Right renal pelvis (tissue), 4 donors: Measurements from ENCODE around the gene C11orf65. TPM values are rescaled to one million over a fixed set of nuclear protein-coding genes. Genes with fewer than 3 reads are reported as not detected.

Experiments
- DNase-seq, 4 donors: peaks; one replicate each; pipeline ENCODE4 v3.0.0-alpha.2; 2013; ENCODE audit warnings: low read depth in 4 of 4, low spot score in 3 of 4, missing footprints in 1 of 4
- polyA plus RNA-seq, 4 donors: library from polyadenylated mRNA; unstranded; fragments of 120-200 nt; gene quantifications; one replicate each; pipeline ENCODE4 v1.2.1, GENCODE V29; 2013; ENCODE audit not compliant: insufficient read length in 4 of 4

The C11orf65 gene, protein sequence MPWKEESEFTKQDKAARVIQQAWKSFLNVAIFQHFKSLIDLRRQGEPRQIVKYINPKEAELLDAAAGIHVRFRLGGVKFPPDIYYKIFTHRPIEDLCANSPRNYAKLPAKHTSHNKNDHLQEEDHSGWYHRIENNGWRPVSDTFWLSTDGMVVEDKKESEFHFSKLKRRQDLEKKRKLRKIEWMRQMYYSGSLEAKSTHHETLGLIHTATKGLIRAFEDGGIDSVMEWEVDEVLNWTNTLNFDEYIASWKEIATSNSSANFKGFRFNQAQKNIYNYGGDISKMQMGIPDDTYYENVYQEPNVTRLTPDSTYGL
- polyA plus RNA-seq = 1 to 10 TPM; 2.0 to 3.5 (median 2.5) TPM

DNA sequence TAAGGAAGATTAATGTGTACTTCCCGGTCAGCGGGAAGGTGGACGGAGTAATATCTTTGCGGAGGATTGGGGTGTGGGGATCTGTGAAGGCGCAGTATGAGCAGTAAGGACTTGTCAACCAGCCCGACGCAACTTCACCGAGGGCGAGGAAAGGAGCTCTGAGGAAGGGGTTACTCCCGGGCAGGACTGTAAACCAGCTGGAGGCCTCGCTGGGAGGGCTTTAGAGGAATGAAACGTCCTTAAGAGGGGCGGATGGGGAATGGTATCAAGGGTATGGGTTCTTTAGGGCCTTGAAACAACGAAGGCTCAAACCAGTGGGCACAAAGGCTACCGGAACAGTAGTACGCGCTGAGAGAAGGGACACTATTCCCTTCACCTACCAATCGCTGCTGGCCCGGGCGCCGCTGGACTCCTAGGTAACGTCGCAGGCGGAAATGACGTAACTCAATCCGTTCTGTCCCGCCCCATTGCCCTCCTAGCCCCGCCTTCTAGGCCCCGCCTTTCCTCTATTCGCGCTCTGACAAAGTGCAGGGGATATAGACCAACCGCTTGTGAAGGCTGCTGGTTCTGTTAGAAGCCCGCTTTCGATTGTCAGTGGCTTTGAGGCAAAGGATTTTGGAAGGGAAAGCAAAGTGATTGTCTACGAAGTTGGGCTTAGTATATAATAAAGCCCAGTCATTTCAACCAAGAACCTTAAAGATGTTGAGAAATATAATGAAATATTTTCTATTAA, at the start of gene C11orf65:
Gene C11orf65, minus strand, starts transcription at position 439 of the 733 bp plus-strand sequence. CDS start 5,970 bp downstream, outside the sequence.
- peak; percentile 97 to 99 (median 98) for DNase-seq

DNA sequence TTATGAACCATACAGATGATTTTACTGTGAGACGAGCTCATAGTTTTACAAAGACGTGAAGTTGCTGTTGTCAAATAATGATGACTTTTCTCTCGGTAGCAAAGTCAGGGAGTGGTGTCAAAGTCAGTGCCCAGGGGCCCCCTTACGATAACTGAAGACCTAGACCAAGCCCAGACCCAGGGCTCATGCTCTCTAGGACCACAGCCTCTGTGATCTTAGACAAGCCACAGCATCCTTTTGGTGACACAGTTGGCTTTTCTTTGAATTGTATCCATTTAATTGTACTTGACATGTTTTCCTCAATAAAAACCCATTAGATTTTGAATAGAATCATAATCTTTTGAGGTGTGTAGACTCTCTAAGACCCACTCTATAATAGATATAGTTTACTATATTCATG, 48.8 kb upstream of the C11orf65 start:
- DNase-seq = no peak

DNA sequence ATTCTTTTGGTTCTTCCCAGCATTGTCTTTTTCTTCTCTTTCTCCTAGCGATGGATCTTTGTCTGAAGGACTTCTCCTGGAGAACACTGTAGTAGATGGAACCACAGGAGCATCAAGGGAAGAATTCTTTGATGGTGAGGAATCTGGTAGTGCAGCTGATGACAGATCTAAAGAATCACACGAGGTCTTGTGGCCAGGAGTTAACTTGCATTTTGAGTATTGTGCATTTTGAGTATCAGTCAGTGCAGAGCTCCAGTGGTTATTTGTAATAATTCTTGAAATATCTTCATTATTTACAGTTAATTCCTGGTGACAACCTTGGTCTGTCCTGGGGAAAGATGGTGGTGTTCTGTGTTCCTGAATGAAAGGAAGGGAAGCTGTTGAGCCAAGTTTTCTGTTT, 45.4 kb upstream of the C11orf65 start:
- DNase-seq = no peak

DNA sequence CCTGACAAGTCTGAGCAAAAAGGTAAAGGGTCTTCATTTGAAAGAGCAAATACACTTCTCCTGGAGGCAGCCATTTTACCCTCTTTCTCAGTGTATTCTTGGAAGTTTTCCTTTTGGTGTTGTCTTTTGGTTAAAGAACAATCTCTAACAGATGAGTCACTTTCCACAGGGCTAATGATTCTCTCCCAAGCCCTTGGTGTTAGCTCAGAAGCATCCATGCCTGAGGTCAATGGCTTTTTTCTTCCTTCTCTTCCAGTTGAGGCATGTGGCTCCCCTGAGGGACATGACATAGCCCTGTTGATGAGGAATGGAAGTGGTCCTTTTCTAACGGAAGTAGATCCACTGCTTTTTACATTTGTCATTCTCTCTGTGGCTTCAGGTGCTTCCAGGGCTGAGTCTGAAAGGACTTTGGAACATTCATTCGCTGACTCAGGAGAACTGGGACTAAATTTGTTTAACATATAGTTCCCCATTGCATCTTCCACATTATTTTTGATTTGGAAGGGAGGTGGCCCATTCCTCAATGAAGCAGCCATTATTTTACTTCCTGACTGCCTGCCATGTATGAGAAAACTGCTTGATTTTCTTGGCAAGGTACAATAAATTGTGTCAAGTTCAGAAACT, 44.6 kb upstream of the C11orf65 start:
- DNase-seq = no peak

DNA sequence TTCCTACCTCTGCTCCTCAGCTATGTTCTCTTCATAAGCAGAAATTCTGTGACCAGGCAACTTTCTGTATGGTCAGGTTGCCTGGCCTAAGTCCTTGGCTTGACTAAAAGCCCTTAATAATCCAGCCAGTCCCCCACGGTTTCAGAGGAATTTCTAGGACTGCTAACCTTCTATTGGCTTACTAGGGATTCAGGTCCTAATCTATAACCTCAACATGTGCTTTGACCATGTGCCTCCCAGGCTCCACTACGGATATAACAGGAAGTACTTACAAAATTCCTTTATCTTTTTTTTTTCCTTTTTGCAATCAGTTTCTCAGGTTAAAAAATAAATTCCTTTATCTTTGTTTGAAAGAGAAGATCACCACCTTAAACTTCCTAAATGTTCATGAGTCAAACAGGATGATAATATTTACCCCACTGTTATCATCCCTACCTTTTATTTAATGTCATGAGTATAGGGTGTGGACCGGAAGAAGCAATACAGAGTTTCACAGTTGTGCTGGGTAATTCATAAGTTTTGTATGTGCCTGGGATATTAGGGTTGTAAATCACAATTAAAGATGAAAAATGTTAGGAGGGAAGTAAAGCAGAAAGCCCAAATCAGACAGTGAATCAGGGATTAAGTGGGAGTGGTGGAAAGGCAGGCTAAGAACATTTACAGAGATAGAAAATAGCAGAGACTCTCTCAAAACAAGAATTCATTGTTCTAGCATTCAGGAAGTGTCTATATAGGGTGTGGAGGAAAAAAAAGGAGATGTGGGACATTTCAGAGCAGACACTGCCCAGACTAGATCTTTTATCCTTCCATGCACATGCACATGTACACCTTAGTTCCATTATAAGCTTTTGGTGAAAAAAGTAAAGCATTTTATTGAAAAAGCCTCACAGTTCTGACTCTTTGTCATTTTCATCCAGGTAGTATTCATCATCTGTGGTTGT, 41.6 kb upstream of the C11orf65 start:
- no peak for DNase-seq

DNA sequence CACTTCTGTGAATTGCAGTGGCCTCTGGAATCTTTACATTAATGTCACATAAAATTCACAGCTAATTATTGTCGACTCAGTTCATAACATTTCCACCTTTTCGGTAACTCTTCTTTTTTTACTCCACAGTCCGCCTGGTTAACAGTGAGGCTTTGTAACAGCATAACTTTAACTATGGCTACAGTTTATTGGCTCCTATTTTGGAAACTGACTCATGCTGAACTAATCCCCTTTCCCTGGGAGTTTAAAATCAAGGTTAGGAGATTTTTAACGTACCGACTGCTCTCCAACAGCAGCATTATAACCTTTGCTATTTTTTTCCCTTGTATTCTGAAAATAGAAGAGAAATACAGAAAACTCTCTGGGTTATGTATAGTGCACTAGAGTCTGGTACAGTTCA, 34.1 kb upstream of the C11orf65 start:
- no peak for DNase-seq

DNA sequence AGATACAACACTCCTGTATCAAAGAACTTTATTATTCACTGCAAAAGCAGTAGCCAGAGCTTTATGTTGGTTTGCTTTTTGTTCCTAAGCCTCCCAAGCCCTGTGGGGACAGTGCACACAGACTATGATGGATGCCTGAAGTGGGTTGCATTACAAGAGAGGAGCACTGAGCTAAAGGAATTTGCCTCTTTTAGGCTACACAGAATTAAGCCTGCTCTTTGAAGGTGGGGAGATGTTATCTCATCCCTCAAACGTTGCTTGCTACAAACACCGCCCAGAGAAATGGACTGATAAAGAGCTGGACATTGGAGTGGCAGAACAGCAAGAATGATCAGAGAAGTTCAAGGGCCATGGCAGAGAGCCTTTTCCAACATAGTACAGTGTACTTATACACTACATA, 33.4 kb upstream of the C11orf65 start:
- no peak for DNase-seq

DNA sequence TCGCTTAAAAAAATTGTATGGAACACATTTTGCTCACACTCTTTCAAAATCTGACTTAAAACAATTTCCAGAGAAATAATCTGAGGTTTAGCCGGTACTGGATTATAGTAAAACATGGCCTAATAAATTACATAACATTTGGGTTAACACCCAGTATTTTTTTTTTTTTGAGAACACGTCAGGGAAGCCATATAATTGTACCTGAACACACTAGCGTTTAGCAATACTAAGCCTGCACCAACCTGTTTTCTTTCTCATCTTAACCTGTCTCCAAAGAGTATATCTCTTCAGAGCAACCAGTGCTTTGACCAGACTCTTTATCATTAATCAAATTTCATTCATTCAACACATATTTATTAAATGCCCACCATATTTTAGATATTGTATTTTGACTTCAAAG, 32.8 kb upstream of the C11orf65 start:
- DNase-seq = no peak

DNA sequence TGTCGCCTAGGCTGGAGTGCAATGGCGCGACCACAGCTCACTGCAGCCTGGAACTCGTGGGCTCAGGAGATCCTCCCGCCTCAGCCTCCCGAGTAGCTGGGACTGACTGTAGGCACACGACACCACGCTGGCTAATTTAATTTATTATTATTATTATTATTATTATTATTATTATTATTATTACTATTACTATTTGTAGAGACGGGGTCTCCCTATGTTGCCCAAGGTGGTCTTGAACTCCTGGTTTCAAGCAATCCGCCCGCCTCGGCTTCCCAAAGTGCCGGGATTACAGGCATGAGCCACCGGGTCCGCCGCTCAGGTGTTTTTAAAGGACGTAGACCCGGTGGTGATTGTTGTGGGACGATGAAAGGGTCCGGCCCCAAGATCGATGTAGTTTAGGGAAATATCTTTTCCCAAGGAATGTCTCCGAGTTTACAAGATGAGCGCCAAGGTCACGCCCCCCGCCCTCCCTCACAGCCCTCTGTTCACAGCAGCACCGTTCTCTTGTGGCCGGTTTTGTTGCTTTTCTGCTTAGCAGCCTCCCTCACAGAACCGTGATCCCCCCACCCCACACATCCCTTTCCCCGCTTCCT, 31.6 kb upstream of the C11orf65 start:
- no peak for DNase-seq

DNA sequence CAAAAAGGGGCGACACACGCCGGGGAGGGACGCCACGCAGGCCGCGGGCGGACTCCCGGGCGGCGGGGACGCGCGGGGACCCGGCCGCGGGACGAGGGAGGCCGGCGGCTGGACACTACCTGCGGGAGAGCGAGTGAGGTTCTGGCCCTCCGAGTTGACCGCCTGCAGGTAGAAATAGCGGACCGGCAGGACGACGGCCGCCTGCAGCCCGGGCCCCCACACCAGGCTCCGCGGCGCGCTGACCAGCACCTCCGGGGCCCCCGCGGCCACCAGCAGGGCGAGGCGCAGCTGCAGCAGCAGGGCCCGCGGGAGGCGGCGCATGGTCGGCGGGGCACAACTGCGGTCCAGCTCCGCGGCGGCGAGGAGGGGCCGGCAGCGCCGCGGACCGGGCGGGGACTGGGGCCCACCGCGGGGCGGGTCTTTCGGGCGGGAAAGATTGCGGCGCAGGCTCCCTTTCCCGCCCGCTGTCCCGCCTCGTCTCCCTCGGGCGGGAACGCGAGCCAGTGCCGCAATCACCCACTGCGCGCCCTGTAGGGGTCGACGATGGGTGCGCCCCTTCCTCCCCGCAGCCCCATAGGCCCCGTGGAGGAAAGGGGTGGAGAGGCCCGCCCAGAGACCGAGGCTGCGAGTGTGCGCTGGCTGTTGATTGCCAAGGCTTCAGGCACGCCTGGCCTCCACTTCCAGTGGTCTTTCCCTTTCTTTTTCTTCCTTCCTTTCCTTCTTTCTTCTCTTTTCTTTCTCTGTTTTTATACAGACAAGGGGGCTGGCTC, 30.9 kb upstream of the C11orf65 start, which contains the start of gene POGLUT3:
Gene POGLUT3, minus strand, starts transcription at position 339 of the 770 bp plus-strand sequence. Its CDS starts 18 bp downstream, at position 321.
- peak; percentile 39 to 52 (median 42) for DNase-seq

DNA sequence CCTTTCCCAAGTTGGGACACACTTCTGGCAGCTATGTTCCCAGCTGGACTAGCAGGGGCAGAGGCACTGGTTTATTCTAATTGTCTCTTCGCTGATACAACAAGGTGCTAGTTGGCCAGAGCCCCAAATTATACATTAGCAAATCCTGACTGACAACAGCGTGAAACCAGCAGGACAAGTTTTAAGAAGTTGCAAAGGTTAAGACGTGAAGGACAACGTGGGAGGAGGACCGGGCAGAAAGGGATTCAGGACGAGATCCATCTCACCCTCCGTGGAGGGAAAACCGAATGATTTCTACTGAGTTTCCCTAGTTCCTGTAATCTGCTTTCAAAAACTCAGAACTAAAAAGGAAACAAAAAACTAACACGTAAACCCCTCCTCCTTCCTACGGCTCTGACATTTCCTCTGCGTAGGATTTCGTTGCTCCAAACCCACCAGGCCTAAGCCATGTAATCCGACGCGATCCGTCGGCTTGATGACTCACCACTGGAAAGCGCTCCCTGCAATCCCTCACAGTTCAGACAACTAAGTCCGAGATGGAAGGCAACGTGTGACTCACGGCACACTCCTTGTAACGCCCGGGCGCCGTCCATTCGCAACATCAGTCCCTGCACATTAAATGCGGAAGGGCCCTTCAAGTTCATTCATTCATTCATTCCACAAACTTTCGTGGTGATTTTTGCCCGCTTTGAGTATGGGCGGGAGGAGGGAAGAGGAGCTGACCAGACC, 30.2 kb upstream of the C11orf65 start:
- peak; percentile 84 to 88 (median 84) for DNase-seq

DNA sequence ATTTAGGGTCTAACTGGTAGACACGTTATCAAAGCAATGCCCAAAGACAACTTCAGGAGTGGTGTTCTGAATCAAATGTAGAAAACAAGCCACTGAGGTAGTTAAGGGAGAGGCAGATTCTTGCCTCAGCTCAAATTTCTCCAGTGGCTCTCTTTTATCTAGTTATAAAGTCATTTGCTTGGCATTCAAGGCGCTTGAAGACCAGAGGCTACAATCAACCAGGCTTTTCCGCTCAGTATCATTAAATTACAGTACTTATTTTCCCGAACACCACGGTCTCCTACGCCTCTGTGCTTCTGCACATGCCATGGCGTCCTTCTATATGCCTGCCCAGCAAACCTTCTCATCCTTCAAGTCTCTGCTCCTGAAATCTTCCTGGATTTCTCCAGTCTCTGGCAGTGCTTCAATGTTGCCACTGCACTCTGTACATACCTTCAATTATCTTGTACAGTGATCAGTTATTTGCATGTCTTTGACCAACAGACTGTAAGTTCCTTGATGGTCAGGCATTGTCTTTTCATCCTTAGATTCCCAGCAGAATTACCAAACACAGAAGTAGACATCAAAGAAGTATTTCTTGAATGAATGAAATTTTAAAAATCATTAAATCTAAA, 29.4 kb upstream of the C11orf65 start:
- DNase-seq = no peak

DNA sequence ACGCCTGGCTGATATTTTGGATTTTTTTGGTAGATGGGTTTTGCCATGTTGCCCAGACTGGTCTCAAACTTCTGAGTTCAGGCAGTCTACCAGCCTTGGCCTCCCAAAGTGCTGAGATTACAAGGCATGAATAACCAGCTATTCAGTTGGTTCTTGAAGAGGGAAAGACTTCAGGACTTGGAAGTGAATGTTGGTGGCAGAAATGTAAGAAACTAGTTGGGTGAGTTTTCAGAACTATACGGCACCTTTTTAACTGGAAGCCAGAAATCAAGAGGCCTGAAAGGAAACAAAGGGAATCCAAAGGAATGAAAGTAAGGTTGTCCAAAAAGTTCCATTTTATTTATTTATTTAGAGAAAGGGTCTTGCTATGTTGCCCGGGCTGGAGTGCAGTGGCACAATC, 28.0 kb upstream of the C11orf65 start:
- DNase-seq = no peak

DNA sequence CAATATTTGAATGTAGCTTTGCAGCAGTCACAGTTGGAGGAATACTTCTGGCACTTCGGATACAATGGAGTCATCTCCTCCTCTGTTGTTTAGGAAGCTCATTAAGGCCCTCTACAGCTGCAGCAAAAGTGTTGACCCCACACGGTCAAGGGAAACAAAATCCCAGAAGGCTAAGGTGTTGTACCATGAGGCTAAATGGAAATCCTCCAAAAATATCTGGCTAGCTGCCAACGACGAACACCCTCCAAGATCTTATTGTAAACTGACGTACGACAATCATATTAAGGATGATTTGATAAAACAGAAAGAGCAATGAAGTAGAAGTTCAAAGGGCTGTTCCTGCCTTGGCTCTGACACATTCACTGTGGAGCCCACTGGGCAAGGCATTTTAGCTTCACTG, 26.9 kb upstream of the C11orf65 start:
- no peak for DNase-seq

DNA sequence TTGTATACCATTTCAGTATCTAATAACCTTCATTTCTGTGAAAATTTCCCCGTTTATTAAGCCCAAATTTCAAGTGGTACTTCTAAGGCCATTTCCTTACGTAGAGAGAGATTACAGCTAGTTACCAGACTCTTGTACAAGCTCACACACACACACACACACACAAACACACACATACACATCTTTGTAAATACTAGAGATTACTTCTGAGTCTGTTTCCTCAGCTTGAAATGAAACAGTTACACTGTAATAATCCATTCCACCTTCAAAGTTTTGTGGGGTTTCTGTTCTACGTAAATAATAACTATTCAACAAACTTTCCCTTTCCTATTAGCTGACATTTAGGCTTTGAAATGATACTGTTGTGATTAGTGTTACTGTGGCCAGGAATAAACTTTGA, 24.6 kb upstream of the C11orf65 start:
- no peak for DNase-seq

DNA sequence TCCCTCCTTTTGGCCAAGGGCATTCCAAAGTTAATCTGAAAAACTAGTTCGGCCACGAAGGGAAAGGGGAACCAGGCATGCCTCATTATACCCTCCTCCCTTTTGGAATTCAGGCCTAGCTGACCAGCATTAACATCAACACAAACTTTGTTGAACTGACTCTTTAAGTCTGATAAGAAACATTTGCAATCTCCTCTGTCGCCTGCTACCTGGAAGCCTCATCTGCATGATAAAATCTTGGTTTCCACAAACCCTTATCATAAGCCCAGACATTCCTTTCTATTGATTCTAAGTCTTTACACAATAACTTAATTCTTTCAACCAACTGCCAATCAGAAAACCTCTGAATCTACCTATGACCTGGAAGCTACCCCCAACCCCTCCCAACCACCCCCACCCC, 19.5 kb upstream of the C11orf65 start:
- DNase-seq = no peak

DNA sequence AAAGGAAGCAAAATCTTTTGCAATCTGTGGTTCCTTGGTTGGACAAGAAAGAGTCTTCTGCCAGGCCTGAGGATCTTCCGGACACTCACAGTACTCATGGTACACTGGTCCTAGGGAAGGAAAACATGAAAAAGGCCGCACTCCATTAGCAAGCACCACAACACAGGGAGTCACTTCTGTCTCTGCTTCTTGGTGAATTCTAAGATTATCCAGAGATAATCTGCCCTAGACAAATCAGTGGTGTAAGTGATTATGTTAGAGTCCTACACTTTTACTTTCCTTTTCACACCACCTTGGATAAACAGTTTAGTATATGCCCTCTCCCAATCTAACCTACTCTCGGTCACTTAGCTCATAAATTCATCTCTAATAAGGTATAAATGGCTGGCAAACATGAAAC, 19.0 kb upstream of the C11orf65 start:
- DNase-seq = no peak

DNA sequence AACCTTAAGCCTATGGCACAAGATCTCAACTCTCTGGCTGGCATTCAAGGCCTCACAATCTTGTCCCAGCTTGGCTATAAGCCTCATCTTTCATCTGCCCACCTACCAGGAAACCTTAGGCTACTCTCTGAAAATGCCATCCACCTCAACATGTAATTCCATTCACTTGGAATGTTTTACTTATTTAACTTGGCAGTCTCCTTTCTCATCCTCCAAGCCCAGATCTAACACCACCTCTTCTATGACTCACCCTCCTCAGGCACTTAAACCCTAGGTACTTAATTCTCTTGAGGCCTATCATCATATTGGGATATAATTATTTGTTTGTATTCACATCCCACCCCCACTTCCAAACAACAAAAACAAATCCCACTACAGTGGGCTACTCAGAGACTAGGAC, 15.8 kb upstream of the C11orf65 start:
- DNase-seq = no peak
